Fibroblast of mammary gland (primary cell): ENCODE measurements around the gene GLS.
"Not testable (repeated sequence)": the region's sequence is repeated elsewhere in the genome, so short reads cannot be mapped to it uniquely, and the experiment has no call there.

ENCODE experiments used
- DNase-seq: peaks from one replicate; pipeline ENCODE4 v3.0.0-alpha.2; 2010; ENCODE audit warnings: low read depth
- H3K4me3 ChIP-seq: 2 replicates; pipeline ENCODE4 v1.5.1; 2011; ENCODE audit warnings: low read depth, mild to moderate bottlenecking, low read length, moderate library complexity; ENCODE audit not compliant: control insufficient read depth
- CTCF ChIP-seq: conservative IDR thresholded peaks from 2 replicates; pipeline ENCODE4 v1.5.1; 2011; ENCODE audit warnings: low read depth, low read length, inconsistent platforms; ENCODE audit not compliant: control insufficient read depth, insufficient read depth

The GLS gene

GRCh38 chr2:190947711-190948251 lies 67.2 kb downstream of the GLS start:
- DNase-seq: peak; percentile 60
- TF ChIP-seq CTCF: peak; percentile 5
- no peak overlapping the region for H3K4me3 ChIP-seq

- no peak for TF ChIP-seq CTCF
- DNase-seq: no peak
- H3K4me3 ChIP-seq: no peak overlapping the region
Measured at GRCh38 chr2:190948671-190949070, 68.0 kb downstream of the GLS start.

GRCh38 chr2:190950566-190950991 lies 70.0 kb downstream of the GLS start:
- DNase-seq: no peak
- TF ChIP-seq CTCF: no peak
- H3K4me3 ChIP-seq: no peak overlapping the region

GRCh38 chr2:190953257-190953656 lies 72.6 kb downstream of the GLS start:
- H3K4me3 ChIP-seq: no peak overlapping the region
- TF ChIP-seq CTCF: no peak
- no peak for DNase-seq

- no peak for TF ChIP-seq CTCF
- no peak overlapping the region for H3K4me3 ChIP-seq
- DNase-seq: peak; percentile 47
Measured at GRCh38 chr2:190959911-190960788, 79.5 kb downstream of the GLS start.

GRCh38 chr2:190961117-190961516 lies 80.5 kb downstream of the GLS start:
- DNase-seq: not testable (repeated sequence)

GRCh38 chr2:190961918-190962487 lies 81.4 kb downstream of the GLS start:
- no peak overlapping the region for H3K4me3 ChIP-seq
- DNase-seq: peak; percentile 60
- TF ChIP-seq CTCF: no peak

More at GRCh38 chr2:190961117-190961516, 80.5 kb downstream of the GLS start:
- not testable (repeated sequence) for H3K4me3 ChIP-seq
